Measurements from ENCODE around the gene TNFRSF19. TPM values are rescaled to one million over a fixed set of nuclear protein-coding genes. Genes with fewer than 3 reads are reported as not detected.

The TNFRSF19 gene
- polyA plus RNA-seq, 1 donor = 6.8 TPM

DNA sequence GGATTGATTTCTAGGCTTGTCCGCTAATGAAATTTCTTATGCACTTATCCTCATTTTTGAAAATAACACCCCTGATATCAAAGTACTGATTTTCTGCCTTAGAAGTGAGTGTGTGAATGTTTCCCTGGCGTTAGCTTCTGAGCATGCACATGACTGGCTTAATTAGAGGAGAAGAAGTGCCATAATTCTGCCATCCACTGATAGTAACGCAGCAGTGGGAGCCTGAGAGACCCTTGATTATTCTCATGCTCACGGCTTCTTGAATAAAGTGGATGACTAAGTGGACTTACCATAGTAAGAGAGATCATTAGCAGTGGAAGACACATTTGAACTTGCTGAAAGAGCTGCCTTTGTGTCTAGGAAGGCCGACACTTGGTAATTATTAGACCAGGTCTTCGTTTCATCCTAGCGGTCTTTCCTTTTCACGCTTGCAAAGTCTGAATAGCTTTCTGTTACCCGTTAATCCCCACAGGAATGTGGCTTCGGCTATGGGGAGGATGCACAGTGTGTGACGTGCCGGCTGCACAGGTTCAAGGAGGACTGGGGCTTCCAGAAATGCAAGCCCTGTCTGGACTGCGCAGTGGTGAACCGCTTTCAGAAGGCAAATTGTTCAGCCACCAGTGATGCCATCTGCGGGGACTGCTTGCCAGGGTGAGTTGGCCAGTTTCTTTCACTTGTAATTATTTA, 45.3 kb downstream of the TNFRSF19 start:
- H3K9me3 ChIP-seq (ENCODE audit: control insufficient read depth, low read depth, low read length) = no peaks in the 10 kb centered on the region
- DNase-seq = no peak
- WGBS (ENCODE audit: insufficient coverage, low lambda C conversion rate) = no CpG with 5 or more reads among the region's 15 CpGs
- H3K27me3 ChIP-seq (ENCODE audit: control insufficient read depth, insufficient read depth, low read length) = peaks cover 9% of the 10 kb centered on the region
- H3K4me3 ChIP-seq (ENCODE audit: low read length) = no peak overlapping the region
- H3K36me3 ChIP-seq (ENCODE audit: control insufficient read depth, insufficient read depth, low read length) = no peaks in the 10 kb centered on the region
- H3K27ac ChIP-seq (ENCODE audit: low read length) = no peak overlapping the region
- no peaks in the 10 kb centered on the region for H3K4me1 ChIP-seq (ENCODE audit: control insufficient read depth, insufficient read depth, low read length)

DNA sequence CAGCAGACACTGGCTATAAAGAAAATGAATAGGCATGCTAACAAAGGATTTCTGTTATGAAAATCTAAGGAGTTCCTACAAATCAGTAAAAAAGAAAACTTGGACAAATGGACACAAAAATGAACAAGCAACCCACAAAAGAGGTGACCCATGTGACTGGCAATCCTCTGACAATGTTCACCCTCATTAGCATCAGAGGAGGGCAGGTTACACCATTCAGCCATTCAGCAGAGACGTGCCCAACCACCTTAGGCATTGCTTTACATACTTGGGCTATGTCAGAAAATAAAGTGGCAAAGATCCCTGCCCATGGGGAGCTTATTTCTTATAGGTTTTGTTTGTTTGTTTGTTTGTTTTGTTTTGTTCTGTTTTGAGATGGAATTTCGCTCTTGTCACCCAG, 46.0 kb downstream of the TNFRSF19 start:
- no CpG with 5 or more reads among the region's 2 CpGs for WGBS (ENCODE audit: insufficient coverage, low lambda C conversion rate)
- no peak for DNase-seq
- H3K36me3 ChIP-seq (ENCODE audit: control insufficient read depth, insufficient read depth, low read length) = no peaks in the 10 kb centered on the region
- H3K4me1 ChIP-seq (ENCODE audit: control insufficient read depth, insufficient read depth, low read length) = no peaks in the 10 kb centered on the region
- no peak overlapping the region for H3K27ac ChIP-seq (ENCODE audit: low read length)
- H3K4me3 ChIP-seq (ENCODE audit: low read length) = no peak overlapping the region
- H3K9me3 ChIP-seq (ENCODE audit: control insufficient read depth, low read depth, low read length) = no peaks in the 10 kb centered on the region
- H3K27me3 ChIP-seq (ENCODE audit: control insufficient read depth, insufficient read depth, low read length) = peaks cover 9% of the 10 kb centered on the region

DNA sequence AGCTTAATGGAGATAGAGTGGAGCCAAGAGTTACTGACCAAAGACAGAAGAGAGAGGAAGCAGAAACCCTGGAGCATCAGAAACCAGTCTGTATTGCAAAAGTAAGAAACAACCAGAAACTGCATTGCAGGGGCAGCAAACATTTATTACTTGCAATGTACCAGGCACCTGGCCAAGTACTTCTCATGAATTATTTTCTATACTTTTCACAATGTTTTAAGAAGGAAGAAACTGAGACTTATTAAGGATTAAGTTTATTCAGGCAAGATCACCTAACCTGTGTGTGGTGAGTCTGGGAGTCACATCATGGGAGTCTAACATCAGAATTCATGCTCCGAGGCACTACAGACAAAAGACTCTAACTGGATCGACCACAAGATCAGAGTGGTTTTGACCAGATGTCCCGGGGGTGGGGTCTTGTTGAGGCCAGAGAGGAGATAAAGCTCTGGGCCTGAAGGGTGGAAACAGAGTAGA, 47.4 kb downstream of the TNFRSF19 start:
- Histone ChIP-seq H3K27ac (ENCODE audit: low read length) (no peak overlapping the region), H3K36me3 (ENCODE audit: control insufficient read depth, insufficient read depth, low read length) (no peaks in the 10 kb centered on the region), H3K9me3 (ENCODE audit: control insufficient read depth, low read depth, low read length) (no peaks in the 10 kb centered on the region), H3K4me3 (ENCODE audit: low read length) (no peak overlapping the region), H3K4me1 (ENCODE audit: control insufficient read depth, insufficient read depth, low read length) (no peaks in the 10 kb centered on the region), H3K27me3 (ENCODE audit: control insufficient read depth, insufficient read depth, low read length) (peaks cover 9% of the 10 kb centered on the region)
- DNase-seq = no peak
- WGBS (ENCODE audit: insufficient coverage, low lambda C conversion rate) = no CpG with 5 or more reads among the region's 3 CpGs

DNA sequence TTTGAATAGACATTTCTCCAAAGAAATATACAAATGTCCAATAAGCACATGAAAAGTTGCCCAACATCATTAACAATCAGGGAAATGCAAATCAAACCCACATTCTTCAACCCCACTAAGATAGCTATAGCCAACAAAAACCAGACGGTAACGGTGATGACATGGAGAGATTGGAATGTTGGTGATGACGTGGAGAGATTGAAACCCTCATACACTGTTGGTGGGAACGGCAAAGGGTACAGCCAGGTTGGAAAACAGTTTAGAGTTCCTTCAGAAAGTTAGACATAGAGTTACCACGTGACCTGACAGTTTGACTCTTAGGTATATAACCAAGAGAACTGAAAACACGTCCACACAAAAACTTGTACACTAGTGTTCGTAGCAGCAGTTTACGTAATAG, 48.1 kb downstream of the TNFRSF19 start:
- no peak for DNase-seq
- WGBS (ENCODE audit: insufficient coverage, low lambda C conversion rate) = no CpG with 5 or more reads among the region's 8 CpGs
- peaks cover 9% of the 10 kb centered on the region for H3K27me3 ChIP-seq (ENCODE audit: control insufficient read depth, insufficient read depth, low read length)
- H3K27ac ChIP-seq (ENCODE audit: low read length) = no peak overlapping the region
- H3K4me1 ChIP-seq (ENCODE audit: control insufficient read depth, insufficient read depth, low read length) = no peaks in the 10 kb centered on the region
- H3K4me3 ChIP-seq (ENCODE audit: low read length) = no peak overlapping the region
- no peaks in the 10 kb centered on the region for H3K36me3 ChIP-seq (ENCODE audit: control insufficient read depth, insufficient read depth, low read length)
- no peaks in the 10 kb centered on the region for H3K9me3 ChIP-seq (ENCODE audit: control insufficient read depth, low read depth, low read length)

DNA sequence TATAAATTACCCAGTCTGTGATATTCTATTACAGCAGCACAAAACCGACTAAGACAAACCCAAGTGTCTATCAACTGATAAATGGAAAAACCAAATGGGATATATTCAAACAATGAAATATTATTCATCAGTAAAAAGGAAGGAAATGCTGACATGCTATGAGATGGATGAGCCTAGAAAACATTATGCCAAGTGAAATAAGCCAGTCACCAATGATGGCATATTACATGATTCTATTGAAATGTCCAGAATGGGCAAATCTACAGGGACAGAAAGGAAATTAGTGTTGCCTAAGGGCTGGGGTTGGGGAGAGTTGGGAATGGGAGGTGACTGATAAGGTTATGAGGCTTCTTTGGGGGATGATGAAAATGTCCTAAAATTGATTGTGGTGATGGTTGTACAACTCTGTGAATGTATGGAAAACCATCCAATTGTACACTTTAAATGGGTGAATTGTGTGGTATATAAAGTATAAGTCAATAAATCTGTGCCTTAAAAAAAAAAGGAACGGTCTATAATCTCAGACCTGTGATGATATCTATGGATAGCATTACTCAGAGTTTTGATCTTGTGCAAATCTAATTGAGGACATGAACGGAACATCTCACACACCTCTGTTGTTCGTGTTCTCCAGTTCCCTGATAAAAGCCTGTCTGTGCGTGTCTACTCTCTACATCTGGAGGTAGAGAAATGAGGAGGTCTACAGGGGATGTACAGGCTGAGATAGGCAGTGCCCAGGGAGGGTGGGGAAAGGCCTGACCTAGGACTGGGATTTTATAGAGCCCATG, 49.0 kb downstream of the TNFRSF19 start:
- Histone ChIP-seq H3K9me3 (ENCODE audit: control insufficient read depth, low read depth, low read length) (no peaks in the 10 kb centered on the region), H3K4me1 (ENCODE audit: control insufficient read depth, insufficient read depth, low read length) (no peaks in the 10 kb centered on the region), H3K27ac (ENCODE audit: low read length) (no peak overlapping the region), H3K4me3 (ENCODE audit: low read length) (no peak overlapping the region), H3K27me3 (ENCODE audit: control insufficient read depth, insufficient read depth, low read length) (peaks cover 5% of the 10 kb centered on the region), H3K36me3 (ENCODE audit: control insufficient read depth, insufficient read depth, low read length) (no peaks in the 10 kb centered on the region)
- WGBS (ENCODE audit: insufficient coverage, low lambda C conversion rate) = no CpG with 5 or more reads among the region's 5 CpGs
- DNase-seq = no peak

DNA sequence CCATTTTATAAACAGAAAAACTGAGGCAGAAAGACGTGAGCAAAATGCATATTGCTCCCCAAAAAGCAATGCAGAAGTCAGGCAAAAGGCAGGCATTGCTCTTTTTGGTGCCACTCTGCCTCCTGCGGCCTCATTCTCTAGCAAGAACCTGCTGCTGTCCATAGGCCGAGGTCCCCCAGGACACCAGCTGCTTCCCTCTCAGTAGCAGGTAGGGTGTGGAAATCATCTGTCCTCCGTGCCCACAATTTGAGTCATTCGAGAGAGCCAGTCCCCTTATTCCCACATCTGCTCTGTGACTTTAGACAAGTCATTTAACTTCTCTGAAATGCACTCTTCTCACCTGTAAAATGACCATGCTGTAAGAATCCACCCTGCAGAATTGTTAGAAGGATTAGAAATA, 50.0 kb downstream of the TNFRSF19 start:
- Histone ChIP-seq H3K27me3 (ENCODE audit: control insufficient read depth, insufficient read depth, low read length) (peaks cover 5% of the 10 kb centered on the region), H3K9me3 (ENCODE audit: control insufficient read depth, low read depth, low read length) (no peaks in the 10 kb centered on the region), H3K36me3 (ENCODE audit: control insufficient read depth, insufficient read depth, low read length) (no peaks in the 10 kb centered on the region), H3K4me3 (ENCODE audit: low read length) (no peak overlapping the region), H3K27ac (ENCODE audit: low read length) (no peak overlapping the region), H3K4me1 (ENCODE audit: control insufficient read depth, insufficient read depth, low read length) (no peaks in the 10 kb centered on the region)
- no CpG with 5 or more reads among the region's 5 CpGs for WGBS (ENCODE audit: insufficient coverage, low lambda C conversion rate)
- no peak for DNase-seq

DNA sequence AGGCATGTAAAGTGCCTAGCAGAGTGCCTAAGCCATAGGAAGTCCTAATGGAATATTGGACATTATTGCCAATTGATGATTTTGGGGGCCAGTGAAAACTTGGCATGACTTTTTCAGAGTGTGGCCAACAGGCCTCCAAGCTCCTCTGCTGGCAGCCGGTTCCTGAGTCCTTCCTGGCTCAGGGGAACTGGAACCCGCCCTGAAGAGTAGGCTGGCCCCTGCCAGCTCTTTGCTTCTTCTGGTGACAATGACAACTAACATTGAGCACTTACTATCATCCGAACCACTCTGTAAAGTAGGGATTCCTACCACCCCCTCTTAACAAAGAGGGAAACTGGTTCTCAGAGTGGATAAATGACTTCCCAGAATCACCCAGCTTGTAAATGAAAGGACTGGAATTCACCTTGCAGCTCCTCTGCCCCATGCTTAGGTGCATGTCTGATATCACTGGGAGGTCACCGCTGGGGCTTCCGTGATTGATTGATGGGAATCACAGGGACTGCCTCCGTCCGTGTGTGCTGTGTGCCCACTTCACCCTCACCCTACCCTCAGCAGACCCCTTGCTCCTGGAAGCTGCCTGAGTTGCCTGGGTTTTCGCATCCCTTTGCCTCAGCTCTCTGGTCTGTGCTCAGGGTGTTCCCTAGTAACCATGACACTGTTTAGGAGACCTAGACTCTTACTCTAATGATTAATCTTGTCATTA, 50.6 kb downstream of the TNFRSF19 start:
- no peak overlapping the region for H3K27ac ChIP-seq (ENCODE audit: low read length)
- no peaks in the 10 kb centered on the region for H3K36me3 ChIP-seq (ENCODE audit: control insufficient read depth, insufficient read depth, low read length)
- no peaks in the 10 kb centered on the region for H3K4me1 ChIP-seq (ENCODE audit: control insufficient read depth, insufficient read depth, low read length)
- WGBS (ENCODE audit: insufficient coverage, low lambda C conversion rate) = no CpG with 5 or more reads among the region's 8 CpGs
- H3K4me3 ChIP-seq (ENCODE audit: low read length) = no peak overlapping the region
- no peaks in the 10 kb centered on the region for H3K9me3 ChIP-seq (ENCODE audit: control insufficient read depth, low read depth, low read length)
- no peak for DNase-seq
- peaks cover 1% of the 10 kb centered on the region for H3K27me3 ChIP-seq (ENCODE audit: control insufficient read depth, insufficient read depth, low read length)

DNA sequence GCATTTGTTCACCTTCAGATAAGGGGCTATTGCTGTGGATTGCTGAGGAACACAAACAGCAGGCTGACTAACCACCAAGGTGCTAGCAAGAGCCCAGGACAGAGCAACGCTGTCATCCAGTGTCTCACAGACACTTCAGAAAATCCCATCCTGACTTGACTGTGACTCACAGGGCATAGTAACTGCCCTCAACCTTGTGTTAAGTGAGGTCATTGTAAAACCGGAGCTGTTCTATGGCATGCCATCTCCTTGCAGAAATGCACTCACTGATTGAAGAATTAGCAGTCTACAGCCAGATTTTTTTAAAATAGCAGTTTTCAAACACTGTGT, 51.1 kb downstream of the TNFRSF19 start:
- peak; percentile 25 to 53 for DNase-seq
- H3K4me1 ChIP-seq (ENCODE audit: control insufficient read depth, insufficient read depth, low read length) = no peaks in the 10 kb centered on the region
- H3K27me3 ChIP-seq (ENCODE audit: control insufficient read depth, insufficient read depth, low read length) = no peaks in the 10 kb centered on the region
- no peak overlapping the region for H3K4me3 ChIP-seq (ENCODE audit: low read length)
- WGBS (ENCODE audit: insufficient coverage, low lambda C conversion rate) = no CpG with 5 or more reads among the region's 2 CpGs
- no peaks in the 10 kb centered on the region for H3K9me3 ChIP-seq (ENCODE audit: control insufficient read depth, low read depth, low read length)
- no peak overlapping the region for H3K27ac ChIP-seq (ENCODE audit: low read length)
- no peaks in the 10 kb centered on the region for H3K36me3 ChIP-seq (ENCODE audit: control insufficient read depth, insufficient read depth, low read length)

DNA sequence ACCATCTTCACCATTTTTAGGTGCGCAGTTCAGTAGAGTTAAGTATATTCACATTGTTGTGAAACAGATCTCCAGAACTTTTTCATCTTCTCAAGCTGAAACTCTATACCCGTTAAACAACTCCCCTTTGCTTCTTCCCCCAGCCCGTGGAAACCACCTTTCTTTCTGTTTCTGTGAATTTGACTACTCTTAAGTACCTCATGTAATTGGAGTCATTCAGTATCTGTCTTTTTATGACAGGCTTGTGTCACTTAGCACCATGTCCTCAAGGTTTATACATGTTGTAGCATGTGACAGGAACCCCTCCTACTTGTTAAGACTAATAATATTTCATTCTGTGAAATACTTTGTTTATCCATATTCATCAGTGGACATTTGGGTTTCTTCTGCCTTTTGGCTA, 52.8 kb downstream of the TNFRSF19 start:
- DNase-seq = no peak
- Histone ChIP-seq H3K4me3 (ENCODE audit: low read length) (no peak overlapping the region), H3K9me3 (ENCODE audit: control insufficient read depth, low read depth, low read length) (no peaks in the 10 kb centered on the region), H3K36me3 (ENCODE audit: control insufficient read depth, insufficient read depth, low read length) (no peaks in the 10 kb centered on the region), H3K27me3 (ENCODE audit: control insufficient read depth, insufficient read depth, low read length) (no peaks in the 10 kb centered on the region), H3K4me1 (ENCODE audit: control insufficient read depth, insufficient read depth, low read length) (no peaks in the 10 kb centered on the region), H3K27ac (ENCODE audit: low read length) (no peak overlapping the region)
- WGBS (ENCODE audit: insufficient coverage, low lambda C conversion rate) = 79% methylated on average over 2 of the region's 3 CpGs

DNA sequence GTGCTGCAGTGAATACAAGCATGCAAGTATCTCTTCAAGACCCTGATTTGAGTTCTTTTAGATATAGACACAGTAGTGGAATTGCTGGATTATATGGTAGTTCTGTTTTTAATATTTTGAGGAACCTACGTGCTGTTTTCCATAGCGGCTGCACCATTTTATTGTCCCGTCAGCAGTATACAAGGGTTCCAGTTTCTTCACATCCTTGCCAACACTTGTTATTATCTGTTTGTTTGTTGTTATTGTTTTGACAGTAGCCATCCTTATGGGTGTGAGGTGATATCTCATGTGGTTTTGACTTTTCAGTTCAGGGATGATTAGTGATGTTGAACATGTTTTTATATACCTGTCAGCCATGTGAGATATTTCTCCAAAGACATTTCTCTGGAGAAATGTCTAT, 53.2 kb downstream of the TNFRSF19 start:
- Histone ChIP-seq H3K36me3 (ENCODE audit: control insufficient read depth, insufficient read depth, low read length) (no peaks in the 10 kb centered on the region), H3K9me3 (ENCODE audit: control insufficient read depth, low read depth, low read length) (no peaks in the 10 kb centered on the region), H3K27me3 (ENCODE audit: control insufficient read depth, insufficient read depth, low read length) (no peaks in the 10 kb centered on the region), H3K4me1 (ENCODE audit: control insufficient read depth, insufficient read depth, low read length) (no peaks in the 10 kb centered on the region), H3K27ac (ENCODE audit: low read length) (no peak overlapping the region), H3K4me3 (ENCODE audit: low read length) (no peak overlapping the region)
- no CpG with 5 or more reads among the region's 3 CpGs for WGBS (ENCODE audit: insufficient coverage, low lambda C conversion rate)
- no peak for DNase-seq
